ENCODE measurements around the gene WASF3. TPM values are rescaled to one million over a fixed set of nuclear protein-coding genes. Genes with fewer than 3 reads are reported as not detected.

WASF3 gene
- total RNA-seq, 1 experiment from 2014 or later: 2.6 TPM

GRCh38 chr13:26618726-26619125 lies 61.2 kb downstream of the WASF3 start:
- ATAC-seq: no peak
- no peak overlapping the region for H2AFZ ChIP-seq (ENCODE audit: low read length)
- no peaks in the 10 kb centered on the region for H4K20me1 ChIP-seq (ENCODE audit: low read length)
- DNase-seq: no peak
- intact Hi-C loops (cut with micrococcal nuclease): no loop called here
- H3K36me3 ChIP-seq (ENCODE audit: low read depth, low read length): no peaks in the 10 kb centered on the region; the same call in 1 of the 2 replicates
- H3K9me3 ChIP-seq (ENCODE audit: low read length): no peaks in the 10 kb centered on the region
- peaks cover 4% of the 10 kb centered on the region; the same call in 1 of the 2 replicates for H3K4me1 ChIP-seq (ENCODE audit: insufficient read depth, low read length)
- H3K27ac ChIP-seq (ENCODE audit: low read length): no peak overlapping the region
- no peak overlapping the region for H3K4me3 ChIP-seq (ENCODE audit: low read length)
- TF ChIP-seq CTCF (conservative IDR thresholded peaks at IDR 0.05; ENCODE audit: low read depth, low read length) (no peak), EZH2 (IDR thresholded peaks at IDR 0.05; ENCODE audit: low read length, unreplicated experiment) (no peak), EZH2phosphoT487 (IDR thresholded peaks at IDR 0.05; ENCODE audit: borderline replicate concordance, low read length) (no peak)
- no peak overlapping the region for H3K4me2 ChIP-seq (ENCODE audit: low read length)
- H3K27me3 ChIP-seq (ENCODE audit: low read length): no peaks in the 10 kb centered on the region
- H3K9ac ChIP-seq (ENCODE audit: low read length): no peak overlapping the region
- no TSS peak for BruUV-seq (replicated peaks)
- H3K79me2 ChIP-seq (ENCODE audit: low read length): no peaks in the 10 kb centered on the region
- POLR2A ChIA-PET (ENCODE audit: unreplicated experiment): no interaction called here
- H3F3A ChIP-seq (ENCODE audit: low read length, unreplicated experiment): no peaks in the 10 kb centered on the region
- no peaks in the 10 kb centered on the region for H3K9me2 ChIP-seq (replicated peaks; ENCODE audit: low read length)
- CTCF ChIA-PET: no interaction called here

GRCh38 chr13:26619358-26619757 lies 61.9 kb downstream of the WASF3 start:
- Histone ChIP-seq H2AFZ (ENCODE audit: low read length) (no peak overlapping the region), H3K9ac (ENCODE audit: low read length) (no peak overlapping the region), H3K27ac (ENCODE audit: low read length) (no peak overlapping the region), H3K27me3 (ENCODE audit: low read length) (no peaks in the 10 kb centered on the region), H3K4me3 (ENCODE audit: low read length) (no peak overlapping the region), H3K4me1 (ENCODE audit: insufficient read depth, low read length) (peaks cover 4% of the 10 kb centered on the region; the same call in 1 of the 2 replicates), H3F3A (ENCODE audit: low read length, unreplicated experiment) (no peaks in the 10 kb centered on the region), H3K36me3 (ENCODE audit: low read depth, low read length) (peaks cover 2% of the 10 kb centered on the region; the same call in 1 of the 2 replicates), H3K9me3 (ENCODE audit: low read length) (no peaks in the 10 kb centered on the region; the same call in 1 of the 2 replicates), H3K9me2 (replicated peaks; ENCODE audit: low read length) (no peaks in the 10 kb centered on the region), H3K79me2 (ENCODE audit: low read length) (no peaks in the 10 kb centered on the region), H3K4me2 (ENCODE audit: low read length) (no peak overlapping the region), H4K20me1 (ENCODE audit: low read length) (no peaks in the 10 kb centered on the region)
- POLR2A ChIA-PET (ENCODE audit: unreplicated experiment): no interaction called here
- DNase-seq (peak; percentile 18), ATAC-seq (peak; percentile 27; the same call in 1 of the 2 replicates)
- TF ChIP-seq CTCF (conservative IDR thresholded peaks at IDR 0.05; ENCODE audit: low read depth, low read length) (no peak), EZH2phosphoT487 (IDR thresholded peaks at IDR 0.05; ENCODE audit: borderline replicate concordance, low read length) (no peak), EZH2 (IDR thresholded peaks at IDR 0.05; ENCODE audit: low read length, unreplicated experiment) (no peak)
- intact Hi-C loops (cut with micrococcal nuclease): no loop called here
- CTCF ChIA-PET: no interaction called here
- no TSS peak for BruUV-seq (replicated peaks)

GRCh38 chr13:26621731-26622401 lies 64.4 kb downstream of the WASF3 start:
- CTCF ChIA-PET: no interaction called here
- POLR2A ChIA-PET (ENCODE audit: unreplicated experiment): no interaction called here
- Histone ChIP-seq H3K9ac (ENCODE audit: low read length) (no peak overlapping the region), H3K4me3 (ENCODE audit: low read length) (no peak overlapping the region), H3K27ac (ENCODE audit: low read length) (no peak overlapping the region), H3K4me1 (ENCODE audit: insufficient read depth, low read length) (no peaks in the 10 kb centered on the region), H3K9me3 (ENCODE audit: low read length) (no peaks in the 10 kb centered on the region; the same call in 1 of the 2 replicates), H3K9me2 (replicated peaks; ENCODE audit: low read length) (no peaks in the 10 kb centered on the region), H3F3A (ENCODE audit: low read length, unreplicated experiment) (no peaks in the 10 kb centered on the region), H3K27me3 (ENCODE audit: low read length) (no peaks in the 10 kb centered on the region), H4K20me1 (ENCODE audit: low read length) (no peaks in the 10 kb centered on the region), H3K79me2 (ENCODE audit: low read length) (no peaks in the 10 kb centered on the region), H3K36me3 (ENCODE audit: low read depth, low read length) (peaks cover 2% of the 10 kb centered on the region; the same call in 1 of the 2 replicates), H2AFZ (ENCODE audit: low read length) (no peak overlapping the region), H3K4me2 (ENCODE audit: low read length) (no peak overlapping the region)
- intact Hi-C loops (cut with micrococcal nuclease): no loop called here
- ATAC-seq (no peak), DNase-seq (no peak)
- BruUV-seq (replicated peaks): no TSS peak
- TF ChIP-seq EZH2 (IDR thresholded peaks at IDR 0.05; ENCODE audit: low read length, unreplicated experiment) (no peak), EZH2phosphoT487 (IDR thresholded peaks at IDR 0.05; ENCODE audit: borderline replicate concordance, low read length) (no peak), CTCF (conservative IDR thresholded peaks at IDR 0.05; ENCODE audit: low read depth, low read length) (no peak)

Data from PC-3 (cell line).